ENCODE data around the gene LRRC45.
"Not testable (repeated sequence)": the region's sequence is repeated elsewhere in the genome, so short reads cannot be mapped to it uniquely, and the experiment has no call there.

LRRC45 gene

DNA sequence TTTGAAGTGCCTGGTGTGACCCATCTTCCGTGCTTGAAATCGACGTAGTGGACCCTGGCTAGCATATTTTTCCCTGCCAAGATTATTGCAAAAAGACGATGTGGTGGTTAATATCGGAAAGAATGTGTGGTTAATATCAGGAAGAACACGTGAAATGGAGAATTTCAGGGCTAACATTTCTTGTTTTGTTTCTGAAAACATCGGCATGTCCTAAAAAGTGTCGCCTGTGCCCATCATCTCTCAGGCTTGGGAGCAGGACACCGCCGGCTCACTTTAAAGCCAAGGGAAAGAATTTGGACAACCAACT, 14.7 kb downstream of the LRRC45 start:
- H3K4me3 ChIP-seq (ENCODE audit: low read depth, low read length) = peak overlapping the region; percentile 36
- TF ChIP-seq, protein P1, sequence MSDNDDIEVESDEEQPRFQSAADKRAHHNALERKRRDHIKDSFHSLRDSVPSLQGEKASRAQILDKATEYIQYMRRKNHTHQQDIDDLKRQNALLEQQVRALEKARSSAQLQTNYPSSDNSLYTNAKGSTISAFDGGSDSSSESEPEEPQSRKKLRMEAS (IDR thresholded peaks at IDR 0.05; ENCODE audit: low read depth, low read length) = no peak
- TF ChIP-seq, protein P2, sequence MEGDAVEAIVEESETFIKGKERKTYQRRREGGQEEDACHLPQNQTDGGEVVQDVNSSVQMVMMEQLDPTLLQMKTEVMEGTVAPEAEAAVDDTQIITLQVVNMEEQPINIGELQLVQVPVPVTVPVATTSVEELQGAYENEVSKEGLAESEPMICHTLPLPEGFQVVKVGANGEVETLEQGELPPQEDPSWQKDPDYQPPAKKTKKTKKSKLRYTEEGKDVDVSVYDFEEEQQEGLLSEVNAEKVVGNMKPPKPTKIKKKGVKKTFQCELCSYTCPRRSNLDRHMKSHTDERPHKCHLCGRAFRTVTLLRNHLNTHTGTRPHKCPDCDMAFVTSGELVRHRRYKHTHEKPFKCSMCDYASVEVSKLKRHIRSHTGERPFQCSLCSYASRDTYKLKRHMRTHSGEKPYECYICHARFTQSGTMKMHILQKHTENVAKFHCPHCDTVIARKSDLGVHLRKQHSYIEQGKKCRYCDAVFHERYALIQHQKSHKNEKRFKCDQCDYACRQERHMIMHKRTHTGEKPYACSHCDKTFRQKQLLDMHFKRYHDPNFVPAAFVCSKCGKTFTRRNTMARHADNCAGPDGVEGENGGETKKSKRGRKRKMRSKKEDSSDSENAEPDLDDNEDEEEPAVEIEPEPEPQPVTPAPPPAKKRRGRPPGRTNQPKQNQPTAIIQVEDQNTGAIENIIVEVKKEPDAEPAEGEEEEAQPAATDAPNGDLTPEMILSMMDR (IDR thresholded peaks at IDR 0.05; ENCODE audit: low read depth, low read length) = no peak
- TF ChIP-seq POLR2A (IDR thresholded peaks at IDR 0.05; ENCODE audit: extremely low read depth, insufficient read length) = no peak
- TF ChIP-seq MYC (IDR thresholded peaks at IDR 0.05; ENCODE audit: low read depth, low read length) = no peak
- DNase-seq (ENCODE audit: low read depth) = no peak

DNA sequence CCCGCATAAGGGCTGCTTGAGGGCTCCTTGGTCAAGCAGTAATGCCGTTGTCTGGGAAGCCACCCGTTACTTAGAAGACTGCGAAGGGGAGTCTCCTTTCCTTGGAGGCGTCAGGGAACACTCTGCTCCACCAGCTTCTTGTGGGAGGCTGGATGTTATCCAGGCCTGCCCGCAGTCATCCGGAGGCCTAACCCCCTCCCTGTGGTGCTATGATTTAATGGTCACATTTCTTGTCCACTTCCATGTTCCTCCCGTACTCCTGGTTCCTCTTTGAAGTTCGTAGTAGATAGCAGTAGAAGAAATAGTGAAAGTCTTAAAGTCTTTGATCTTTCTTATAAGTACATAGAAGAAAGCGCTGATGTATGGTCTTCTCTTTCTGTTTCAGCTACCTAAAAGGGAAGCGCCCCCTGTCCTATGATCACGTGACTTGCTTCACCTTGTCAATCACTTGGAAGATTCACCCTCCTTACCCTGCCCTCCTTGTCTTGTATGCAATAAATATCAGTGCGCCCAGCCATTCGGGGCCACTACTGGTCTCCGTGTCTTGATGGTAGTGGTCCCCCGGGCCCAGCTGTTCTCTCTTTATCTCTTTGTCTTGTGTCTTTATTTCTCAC, 15.8 kb downstream of the LRRC45 start:
- not testable (repeated sequence) for H3K4me3 ChIP-seq (ENCODE audit: low read depth, low read length); DNase-seq (ENCODE audit: low read depth)

DNA sequence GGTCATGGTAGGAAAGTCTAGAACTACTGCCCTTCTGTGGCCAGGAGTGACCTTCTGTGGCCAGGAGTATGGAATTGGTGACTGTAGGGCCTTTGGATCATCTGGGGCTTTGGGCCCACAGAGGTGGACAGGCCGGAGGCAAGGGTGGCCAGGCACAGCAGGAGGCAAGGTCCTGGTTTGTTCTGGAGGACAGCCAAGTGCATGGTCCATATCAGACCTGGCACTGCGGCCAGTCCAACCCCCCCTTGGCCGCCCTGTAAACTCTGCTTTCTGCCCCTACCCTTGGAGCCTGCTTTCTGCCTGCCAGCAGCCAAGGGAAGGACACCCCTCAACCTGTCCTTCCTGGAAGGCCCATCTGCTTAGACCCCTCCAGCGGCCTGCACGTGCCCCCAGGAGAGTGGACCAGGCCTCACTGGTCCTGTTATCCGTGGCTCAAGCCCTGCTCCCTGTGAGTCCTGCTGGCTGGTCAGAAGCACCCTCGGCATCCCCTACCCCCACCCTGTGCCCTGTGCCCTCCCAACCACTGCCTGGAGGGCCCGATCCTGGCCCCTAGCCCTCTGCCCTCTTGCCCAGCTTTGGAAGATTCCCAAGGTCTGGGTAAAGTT, 16.7 kb downstream of the LRRC45 start:
- no peak overlapping the region for H3K4me3 ChIP-seq (ENCODE audit: low read depth, low read length)
- DNase-seq (ENCODE audit: low read depth) = no peak
- TF ChIP-seq MYC (IDR thresholded peaks at IDR 0.05; ENCODE audit: low read depth, low read length) (no peak), POLR2A (IDR thresholded peaks at IDR 0.05; ENCODE audit: extremely low read depth, insufficient read length) (no peak)
- TF ChIP-seq, protein P1 (IDR thresholded peaks at IDR 0.05; ENCODE audit: low read depth, low read length) = no peak
- TF ChIP-seq, protein P2 (IDR thresholded peaks at IDR 0.05; ENCODE audit: low read depth, low read length) = no peak

DNA sequence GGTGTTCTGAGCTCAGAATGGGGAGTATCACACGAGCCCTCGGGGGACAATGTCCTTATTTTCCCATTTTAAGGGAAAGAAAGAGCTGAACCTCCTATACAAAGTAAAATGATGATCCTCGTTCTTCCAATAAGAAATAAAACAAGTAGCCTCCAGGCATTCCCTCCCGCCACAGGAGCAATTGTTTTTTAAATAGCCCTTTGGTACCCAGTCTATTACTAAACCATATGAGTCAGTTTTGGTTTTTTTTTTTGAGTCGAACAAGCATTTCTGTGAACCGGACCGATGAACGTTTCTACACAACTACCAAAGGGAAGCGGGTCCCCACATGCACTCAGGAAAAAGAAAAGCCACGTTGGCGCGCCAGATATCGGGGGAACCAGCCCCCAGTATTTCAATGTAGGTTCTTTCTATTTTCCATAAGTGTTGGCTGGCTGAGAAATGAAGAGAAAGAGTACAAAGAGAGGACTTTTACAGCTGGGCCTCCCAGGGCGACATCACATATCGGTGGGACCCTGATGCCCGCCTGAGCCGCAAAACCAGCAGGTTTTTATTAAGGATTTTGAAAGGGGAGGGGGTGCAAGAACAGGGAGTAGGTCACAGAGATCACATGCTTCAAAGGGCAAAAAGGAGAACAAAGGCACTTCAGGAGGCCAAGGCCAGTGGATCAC, 18.2 kb downstream of the LRRC45 start:
- no peak for TF ChIP-seq POLR2A (IDR thresholded peaks at IDR 0.05; ENCODE audit: extremely low read depth, insufficient read length)
- TF ChIP-seq MYC (IDR thresholded peaks at IDR 0.05; ENCODE audit: low read depth, low read length) = no peak
- DNase-seq (ENCODE audit: low read depth) = no peak
- H3K4me3 ChIP-seq (ENCODE audit: low read depth, low read length) = no peak overlapping the region

DNA sequence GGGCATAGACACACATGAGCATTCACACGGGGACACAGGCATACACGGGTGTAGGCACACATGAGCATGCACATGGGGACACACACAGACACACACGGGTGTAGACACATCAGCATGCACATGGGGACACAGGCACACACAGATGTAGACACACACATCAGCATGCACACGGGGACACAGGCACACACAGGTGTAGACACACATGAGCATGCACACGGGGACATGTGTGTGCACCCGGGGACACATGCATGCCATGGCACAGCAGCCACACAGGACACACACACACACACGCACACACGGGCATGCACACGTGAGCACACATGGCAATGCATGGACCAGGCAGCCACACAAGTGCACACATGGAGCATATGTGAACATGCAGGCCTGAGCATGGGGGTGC, 19.5 kb downstream of the LRRC45 start:
- TF ChIP-seq MYC (IDR thresholded peaks at IDR 0.05; ENCODE audit: low read depth, low read length) (no peak), POLR2A (IDR thresholded peaks at IDR 0.05; ENCODE audit: extremely low read depth, insufficient read length) (no peak)
- TF ChIP-seq, protein P2 (IDR thresholded peaks at IDR 0.05; ENCODE audit: low read depth, low read length) = no peak
- TF ChIP-seq, protein P1 (IDR thresholded peaks at IDR 0.05; ENCODE audit: low read depth, low read length) = no peak
- DNase-seq (ENCODE audit: low read depth) = no peak
- no peak overlapping the region for H3K4me3 ChIP-seq (ENCODE audit: low read depth, low read length)

DNA sequence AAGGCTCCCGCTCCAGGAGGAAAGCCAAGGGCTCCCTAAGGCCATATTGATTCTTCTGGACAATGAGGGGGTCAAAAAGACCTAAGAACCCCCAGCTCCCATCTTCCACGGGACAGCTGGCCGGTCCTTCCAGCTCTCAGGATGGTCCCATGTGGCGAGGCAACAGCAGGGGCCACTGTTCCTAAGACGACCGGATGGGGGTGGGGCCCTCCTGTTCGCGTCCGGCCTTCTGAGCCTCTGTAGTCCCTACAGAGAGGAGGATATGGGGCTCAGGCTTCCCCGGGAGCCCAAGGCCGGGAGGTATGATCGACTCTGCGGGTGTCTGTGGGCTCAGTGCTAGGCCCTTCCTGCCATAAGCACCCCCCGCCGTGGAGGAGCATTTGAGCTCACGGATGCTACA, 20.4 kb downstream of the LRRC45 start:
- no peak overlapping the region for H3K4me3 ChIP-seq (ENCODE audit: low read depth, low read length)
- no peak for DNase-seq (ENCODE audit: low read depth)
- TF ChIP-seq POLR2A (IDR thresholded peaks at IDR 0.05; ENCODE audit: extremely low read depth, insufficient read length) (no peak), MYC (IDR thresholded peaks at IDR 0.05; ENCODE audit: low read depth, low read length) (no peak)
- TF ChIP-seq, protein P1 (IDR thresholded peaks at IDR 0.05; ENCODE audit: low read depth, low read length) = no peak
- TF ChIP-seq, protein P2 (IDR thresholded peaks at IDR 0.05; ENCODE audit: low read depth, low read length) = no peak
